DMS153 treated with DMSO at 0.1 percent for 48 hours (cell line): ENCODE data around the gene MMADHC.
A peak's percentile ranks its signal among the peaks of the same experiment; 100 is the strongest.
"Not testable (repeated sequence)": the region's sequence is repeated elsewhere in the genome, so short reads cannot be mapped to it uniquely, and the experiment has no call there.

Source experiments
- DNase-seq: peaks from one replicate; lab custom pipeline; 2025; ENCODE audit not compliant: unreplicated experiment; lab: John Stamatoyannopoulos, UW

MMADHC gene

GRCh38 chr2:149595056-149595963 lies 7.7 kb upstream of the MMADHC start:
- no peak for DNase-seq

DNA sequence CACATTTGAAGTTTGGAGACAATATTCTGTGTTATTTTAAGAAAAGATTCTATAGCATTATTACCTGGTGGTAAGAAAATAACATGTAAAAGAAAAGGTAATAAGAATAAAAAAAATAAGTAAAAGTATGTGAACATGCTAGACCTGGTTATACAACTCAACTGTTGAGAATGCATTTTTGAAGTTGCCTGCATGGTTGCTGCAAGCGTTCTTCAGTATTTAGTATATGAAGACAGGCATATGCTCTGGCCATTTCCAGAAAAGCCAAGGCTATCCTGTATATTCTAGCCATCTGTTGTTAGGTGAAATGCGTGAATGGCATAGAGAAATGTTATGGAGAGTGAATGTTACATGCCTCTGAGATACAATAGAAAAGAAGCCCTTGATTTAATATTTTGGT lies 6.8 kb upstream of the MMADHC start:
- no peak for DNase-seq

- no peak for DNase-seq
Measured at GRCh38 chr2:149587950-149588487, 444 bp upstream of the MMADHC start.

GRCh38 chr2:149586898-149587219 lies 716 bp downstream of the MMADHC start:
- no peak for DNase-seq

DNA sequence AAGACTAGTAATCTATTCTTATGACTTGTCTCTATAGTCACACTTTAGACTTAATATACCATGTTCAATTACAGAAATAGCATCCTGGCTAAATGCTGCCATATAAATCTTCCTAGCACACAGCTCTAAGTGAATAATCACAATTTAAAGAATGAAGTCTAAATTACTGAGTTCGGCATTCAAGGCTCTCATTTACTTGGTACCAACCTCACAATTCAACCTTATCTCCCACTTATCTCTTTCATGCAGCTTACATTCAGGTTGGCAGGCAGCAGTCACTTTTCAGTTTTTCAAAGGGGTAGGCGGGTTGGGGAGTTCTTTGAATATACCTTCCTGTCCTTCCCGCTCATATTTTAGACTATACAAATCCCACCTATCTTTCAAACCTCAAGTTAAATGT lies 1.5 kb downstream of the MMADHC start:
- DNase-seq: no peak

- DNase-seq: no peak
Measured at GRCh38 chr2:149585166-149585885, 2.2 kb downstream of the MMADHC start.

DNA sequence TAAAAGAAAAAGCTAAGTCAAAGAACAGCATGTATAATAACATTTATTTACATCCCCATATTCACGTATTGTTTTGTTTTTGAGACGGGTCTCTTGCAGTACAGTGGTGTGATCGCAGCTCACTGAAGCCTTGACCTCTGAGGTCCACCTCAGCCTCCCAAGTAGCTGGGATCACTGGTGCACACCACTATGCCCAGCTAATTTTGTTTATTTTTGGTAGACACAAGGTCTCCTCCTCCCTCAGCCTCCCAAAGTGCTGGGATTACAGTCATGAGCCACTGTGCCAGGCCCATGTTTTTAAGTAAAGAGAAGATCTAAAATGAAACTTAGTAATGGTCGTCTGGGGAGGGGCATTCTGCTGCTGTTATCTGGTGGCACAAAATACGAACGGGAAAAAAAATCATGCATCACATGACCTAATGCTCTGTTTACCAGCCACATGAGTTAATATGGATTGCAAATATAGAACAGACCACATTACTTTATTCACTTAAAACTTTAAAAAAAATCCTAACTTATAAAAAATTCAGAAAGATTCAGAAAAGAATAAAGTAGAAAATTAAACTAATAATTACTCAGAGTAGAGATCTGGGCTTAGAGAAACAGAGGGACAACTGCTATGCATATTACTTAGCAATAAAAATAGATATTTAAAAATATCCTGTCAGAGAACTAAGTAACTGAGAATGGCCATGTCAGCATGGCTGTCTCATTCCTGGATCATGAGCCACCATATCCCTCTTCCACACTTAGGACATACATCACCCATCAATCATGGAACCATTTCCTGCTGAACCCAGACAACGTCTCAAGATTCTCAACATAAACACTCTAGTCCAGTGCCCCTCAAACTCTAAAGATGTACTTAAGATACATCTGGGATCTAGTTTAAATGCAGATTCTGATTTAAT lies 7.3 kb downstream of the MMADHC start:
- no peak for DNase-seq

DNA sequence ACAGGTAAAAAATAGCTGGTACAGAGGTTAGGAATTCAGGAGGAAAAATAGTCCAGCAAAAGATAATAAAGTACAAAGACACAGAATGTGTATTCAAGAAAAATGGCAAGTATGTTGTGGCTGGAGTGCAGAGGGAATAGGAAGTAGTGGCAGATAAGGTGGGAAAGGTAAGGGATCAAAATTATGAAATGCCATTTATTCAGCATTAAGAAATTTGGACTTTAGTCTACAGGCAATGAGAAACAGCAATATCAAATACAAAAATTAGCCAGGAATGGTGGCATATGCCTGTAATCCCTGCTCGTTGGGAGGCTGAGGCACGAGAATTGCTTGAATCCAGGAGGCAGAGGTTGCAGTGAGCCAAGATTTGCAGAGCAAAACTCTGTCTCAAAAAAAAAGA lies 10.3 kb downstream of the MMADHC start:
- DNase-seq: no peak

DNA sequence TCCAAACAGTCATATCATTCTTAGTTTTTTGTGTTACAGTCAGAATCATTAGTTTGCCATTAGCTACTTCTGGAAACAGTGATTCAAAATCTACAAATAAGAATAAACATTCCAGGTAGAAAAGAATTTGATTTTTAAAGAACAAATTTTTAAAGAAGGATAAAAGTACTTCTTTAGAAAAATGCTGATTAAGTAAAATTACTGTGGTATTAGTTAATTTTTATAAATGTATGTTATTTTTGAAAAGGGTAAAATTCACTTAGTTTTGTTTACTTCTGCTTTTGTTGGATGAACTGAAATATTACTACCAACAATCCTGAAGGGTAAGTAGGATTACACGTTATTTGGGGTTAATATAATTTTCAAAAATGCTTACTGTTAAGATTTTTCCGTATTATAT lies 11.8 kb downstream of the MMADHC start:
- DNase-seq: no peak

DNA sequence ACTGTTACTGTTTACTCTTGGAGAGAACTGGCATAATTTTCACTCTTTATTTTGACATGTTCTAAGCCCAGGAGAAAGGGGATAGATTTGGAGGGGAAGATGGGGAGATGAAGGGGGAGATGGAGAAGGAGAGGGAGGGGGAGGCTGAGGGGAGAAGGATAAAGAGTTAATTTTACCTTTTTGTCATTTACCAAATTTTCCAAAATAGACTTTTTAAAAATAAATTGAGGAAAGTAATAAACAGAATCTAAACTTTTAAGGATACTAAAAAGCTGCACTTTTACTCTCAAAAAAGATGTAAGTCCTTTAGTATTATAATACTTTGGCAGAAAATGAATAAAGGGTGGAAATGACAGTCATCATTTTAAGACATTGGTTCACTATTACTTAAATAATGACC lies 12.3 kb downstream of the MMADHC start:
- no peak for DNase-seq

- no peak for DNase-seq
Measured at GRCh38 chr2:149573760-149574159, 13.8 kb downstream of the MMADHC start.

DNA sequence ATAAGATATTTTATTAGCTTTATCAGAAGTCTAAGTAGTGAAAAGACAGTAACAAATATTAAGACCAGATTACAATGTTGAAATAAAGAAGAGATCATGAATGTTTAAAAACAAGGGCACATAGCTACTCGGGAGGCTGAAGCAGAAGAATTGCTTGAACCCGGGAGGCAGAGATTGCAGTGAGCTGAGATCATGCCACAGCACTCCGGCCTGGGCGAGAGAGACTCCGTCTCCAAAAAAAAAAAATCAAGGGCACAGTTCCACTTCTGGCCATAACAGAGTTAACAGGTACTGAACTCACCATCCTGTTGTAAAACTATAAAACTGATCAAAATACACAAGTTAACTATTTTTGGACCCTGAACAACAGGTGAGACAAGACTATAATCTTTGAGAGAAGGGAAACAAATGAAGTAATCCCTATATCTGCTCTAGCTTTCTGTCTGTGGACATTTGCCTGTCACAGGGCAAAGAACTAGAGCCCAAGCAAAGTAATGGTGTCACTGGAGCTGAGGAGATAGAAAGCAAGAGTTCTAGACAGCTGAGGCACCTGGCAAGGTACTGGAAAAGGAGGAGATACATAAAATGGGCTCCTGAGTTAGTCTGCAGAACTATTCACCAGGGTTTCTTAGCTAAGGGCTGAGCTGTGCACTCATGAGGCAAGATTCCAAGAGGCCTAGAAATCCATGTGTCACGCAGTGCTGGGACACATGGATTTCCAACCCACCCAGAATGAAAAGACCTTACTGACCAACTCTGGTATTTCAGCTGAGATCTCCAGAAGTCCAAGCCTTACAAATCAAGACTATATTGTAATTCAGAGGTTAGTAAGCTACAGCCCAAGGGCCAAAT lies 15.2 kb downstream of the MMADHC start:
- DNase-seq: no peak

GRCh38 chr2:149568138-149568537 lies 19.4 kb downstream of the MMADHC start:
- DNase-seq: no peak

DNA sequence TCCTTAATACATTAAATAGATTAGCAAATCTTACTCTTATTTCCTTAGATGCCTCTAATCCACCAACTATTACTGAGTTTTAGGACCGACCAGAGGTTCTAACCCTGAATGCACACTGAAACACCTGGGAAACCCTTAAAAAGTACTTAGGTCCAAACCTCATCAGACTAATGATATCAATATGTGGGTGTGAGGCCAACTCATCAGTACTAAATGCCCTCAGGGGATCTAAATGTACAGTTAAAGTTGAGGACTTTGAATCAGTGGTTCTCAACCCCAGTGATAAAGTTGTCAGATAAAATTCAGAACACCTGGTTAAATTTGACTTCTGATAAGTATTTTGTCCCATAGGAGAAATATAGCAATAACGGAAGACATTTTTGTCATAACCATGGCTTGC lies 20.9 kb downstream of the MMADHC start:
- no peak for DNase-seq

DNA sequence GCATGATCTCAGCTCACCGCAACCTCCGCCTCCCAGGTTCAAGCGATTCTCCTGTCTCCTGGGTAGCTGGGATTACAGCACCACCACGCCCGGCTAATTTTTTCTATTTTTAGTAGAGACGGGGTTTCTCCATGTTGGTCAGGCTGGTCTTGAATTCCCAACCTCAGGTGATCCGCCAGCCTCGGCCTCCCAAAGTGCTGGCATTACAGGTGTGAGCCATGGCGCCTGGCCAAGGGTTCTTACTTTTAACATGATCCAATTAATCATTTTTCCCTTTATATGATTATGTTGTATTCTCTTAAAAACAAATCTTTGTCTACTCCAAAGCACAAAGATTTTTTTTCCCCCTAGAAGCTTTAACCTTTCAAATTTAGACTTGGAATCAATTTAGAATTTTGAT lies 21.9 kb downstream of the MMADHC start:
- not testable (repeated sequence) for DNase-seq

DNA sequence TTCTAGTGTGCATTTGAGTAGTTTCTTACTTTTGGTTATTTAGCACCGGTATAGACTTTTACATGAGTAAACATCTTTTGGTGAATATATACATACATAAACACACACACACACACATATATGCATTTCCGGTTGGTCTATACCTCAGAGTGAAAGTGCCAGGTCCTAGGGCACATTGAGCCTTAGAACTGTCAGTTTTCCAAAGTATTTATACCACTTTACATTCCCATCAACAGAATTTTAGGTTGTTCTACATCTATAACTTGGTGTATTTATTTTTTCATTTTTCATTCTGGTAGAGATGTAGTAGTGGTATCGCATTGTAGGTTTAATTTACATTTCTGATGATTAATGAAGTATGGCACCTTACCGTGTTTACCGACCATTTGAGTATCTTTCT lies 22.6 kb downstream of the MMADHC start:
- DNase-seq: no peak

DNA sequence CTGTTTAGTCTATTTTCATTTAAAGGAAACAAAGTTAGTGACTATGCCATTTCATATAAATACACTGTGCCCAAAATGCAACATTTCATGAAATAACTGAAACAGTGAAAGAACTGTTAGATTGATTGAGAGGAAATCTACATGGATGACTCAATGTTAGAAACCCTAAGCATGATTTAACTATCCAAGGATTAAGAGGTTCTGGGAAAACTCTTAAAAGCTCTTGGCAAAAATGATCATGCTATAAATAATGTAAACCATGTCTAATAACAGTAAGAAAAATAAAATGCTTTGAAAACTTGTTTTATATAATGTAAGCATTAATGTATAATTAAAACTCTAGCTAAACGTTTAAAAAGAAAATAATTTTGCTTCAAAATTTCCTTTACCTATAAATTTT lies 23.5 kb downstream of the MMADHC start:
- DNase-seq: no peak

GRCh38 chr2:149562324-149562723 lies 25.3 kb downstream of the MMADHC start:
- DNase-seq: peak; percentile 48

DNA sequence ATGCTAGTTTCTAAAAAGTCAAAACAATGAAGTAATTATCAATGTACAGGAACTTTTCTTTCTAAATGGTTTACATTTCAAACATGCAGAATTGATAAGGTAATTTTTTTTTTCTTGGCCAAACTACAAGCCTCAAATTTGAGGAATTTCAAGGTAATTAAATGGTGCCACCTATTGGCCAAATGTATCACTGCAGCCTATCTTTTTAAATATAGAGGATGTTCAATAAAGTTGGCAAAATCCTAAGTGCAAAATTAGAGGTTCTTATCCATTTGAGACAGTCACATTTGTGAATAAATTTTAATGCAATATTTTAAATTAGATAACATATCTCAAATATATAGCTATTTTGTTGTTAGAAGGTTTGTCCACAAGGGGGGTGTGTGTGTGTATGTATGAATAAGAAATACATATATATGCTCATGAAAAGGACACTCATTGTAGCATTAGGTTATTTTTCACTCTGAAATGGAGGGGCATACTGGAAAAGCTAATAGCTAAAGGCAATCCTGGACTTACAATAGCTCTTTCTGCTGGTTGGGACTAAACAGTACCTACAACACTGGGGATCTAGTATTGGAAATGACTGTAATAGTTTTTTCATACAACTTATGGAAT lies 26.2 kb downstream of the MMADHC start:
- peak; percentile 45 for DNase-seq
